GM12878 (cell line): Measurements from ENCODE around the gene MAP3K7CL. TPM values are rescaled to one million over a fixed set of nuclear protein-coding genes. Genes with fewer than 3 reads are reported as not detected.

Experiments used
- ATAC-seq: fragments of 200-7000 bp; cut with Tn5 transposase; 3 replicates; pipeline ENCODE4 v1.9.1; 2020; ENCODE audit warnings: mild to moderate bottlenecking, moderate library complexity
- BruUV-seq: library from RNA; stranded (reverse); fragments of 400-500 nt; replicated peaks from 2 replicates; lab custom pipeline; 2021; lab: Mats Ljungman, UMichigan
- CTCF ChIA-PET: fragments of 300-600 bp; sonication (Branson Sonifier 250); formaldehyde crosslinking; extraction: SDS; loops from one replicate; lab custom pipeline; 2021; ENCODE audit warnings: inconsistent platforms; lab: Yijun Ruan, JAX
- POLR2A ChIA-PET: fragments of 350-600 bp; formaldehyde crosslinking; extraction: SDS; loops from one replicate; lab custom pipeline; 2021; ENCODE audit warnings: inconsistent platforms; lab: Charles Lee
- RAD21 ChIA-PET: fragments of 300-600 bp; sonication (Branson Sonifier 250); formaldehyde crosslinking; loops from one replicate; lab custom pipeline; 2023; ENCODE audit warnings: antibody characterized with exemption; ENCODE audit not compliant: unreplicated experiment; lab: Charles Lee
- SMC1A ChIA-PET: fragments of 300-600 bp; sonication (Branson Sonifier 250); formaldehyde crosslinking; loops from one replicate; lab custom pipeline; 2023; ENCODE audit not compliant: unreplicated experiment, uncharacterized antibody; lab: Charles Lee
- DNase-seq: peaks from one replicate; pipeline ENCODE4 v3.0.0-alpha.2; 2011; ENCODE audit warnings: low read depth, low spot score
- FAIRE-seq: peaks from 3 replicates; lab custom pipeline; 2011; peaks lifted over from hg19 to GRCh38; lab: Jason Lieb, UNC
- H2AFZ ChIP-seq: 2 replicates; pipeline ENCODE4 v1.6.0; 2011; ENCODE audit warnings: low read depth, low read length, control low read depth; ENCODE audit not compliant: control insufficient read depth
- H3K27ac ChIP-seq: 2 replicates; pipeline ENCODE4 v1.5.1; 2011; ENCODE audit warnings: control low read depth; ENCODE audit not compliant: control insufficient read depth, insufficient read depth
- H3K27me3 ChIP-seq, 2 experiments: replicated peaks in 1 of 2; 2 replicates each; pipeline versions ENCODE4 v1.6.0 to v1.6.1; 2011; ENCODE audit warnings: low read length in 1 of 2; ENCODE audit not compliant: control insufficient read depth in 2 of 2, insufficient read depth in 2 of 2
- H3K36me3 ChIP-seq, 2 experiments: 2 replicates each; pipeline ENCODE4 v1.5.1; 2011; ENCODE audit warnings: low read length in 1 of 2; ENCODE audit not compliant: control insufficient read depth in 2 of 2, insufficient read depth in 2 of 2
- H3K4me1 ChIP-seq: 2 replicates; pipeline ENCODE4 v1.6.1; 2011; ENCODE audit warnings: mild to moderate bottlenecking, low read length, moderate library complexity, mixed read lengths; ENCODE audit not compliant: control insufficient read depth, insufficient read depth
- H3K4me2 ChIP-seq: 2 replicates; pipeline ENCODE4 v1.6.0; 2011; ENCODE audit warnings: control low read depth; ENCODE audit not compliant: control insufficient read depth, insufficient read depth
- H3K4me3 ChIP-seq: fragments of 200-600 bp; sonication (generic); 2 replicates; pipeline ENCODE4 v1.5.1; 2016
- H3K79me2 ChIP-seq: 2 replicates; pipeline ENCODE4 v1.6.0; 2011; ENCODE audit warnings: low read length; ENCODE audit not compliant: control insufficient read depth, insufficient read depth
- H3K9ac ChIP-seq: 2 replicates; pipeline ENCODE4 v1.8.0; 2011; ENCODE audit warnings: low read length, control low read depth, mixed read lengths; ENCODE audit not compliant: control insufficient read depth, insufficient read depth
- H3K9me3 ChIP-seq: replicated peaks from 3 replicates; pipeline ENCODE4 v1.5.1; 2011; ENCODE audit warnings: mild to moderate bottlenecking, low read length; ENCODE audit not compliant: control insufficient read depth, insufficient read depth
- H4K20me1 ChIP-seq: 2 replicates; pipeline ENCODE4 v1.6.0; 2011; ENCODE audit not compliant: control insufficient read depth, insufficient read depth
- CEBPB ChIP-seq, 2 experiments: fragments of 150-350 bp in 1 of 2; IDR thresholded peaks; 2 replicates each; pipeline ENCODE4 v1.6.1; 2012 to 2014; ENCODE audit warnings: low read depth in 2 of 2, low read length in 2 of 2, borderline replicate concordance in 1 of 2, inconsistent platforms in 1 of 2
- DPF2 ChIP-seq: fragments of 450-650 bp; IDR thresholded peaks from 2 replicates; pipeline ENCODE4 v1.6.1; 2017; ENCODE audit warnings: mild to moderate bottlenecking
- FOS ChIP-seq: IDR thresholded peaks from 3 replicates; pipeline ENCODE4 v1.6.1; 2011; ENCODE audit warnings: borderline replicate concordance; ENCODE audit not compliant: insufficient read length; ENCODE audit errors: extremely low read depth
- NKRF ChIP-seq: fragments of 450-650 bp; conservative IDR thresholded peaks from 2 replicates; pipeline ENCODE4 v1.6.1; 2017; ENCODE audit warnings: mild to moderate bottlenecking, moderate library complexity
- RAD51 ChIP-seq: fragments of 450-650 bp; IDR thresholded peaks from 2 replicates; pipeline ENCODE4 v1.6.1; 2016; ENCODE audit warnings: moderate library complexity, mild to moderate bottlenecking, inconsistent platforms
- RBBP5 ChIP-seq: fragments of 200-600 bp; sonication (generic); conservative IDR thresholded peaks from 2 replicates; pipeline ENCODE4 v1.6.1; 2016
- ZBED1 ChIP-seq: IDR thresholded peaks from 2 replicates; pipeline ENCODE4 v1.6.1; 2016; ENCODE audit warnings: borderline replicate concordance
- ZNF217 ChIP-seq: fragments of 450-650 bp; IDR thresholded peaks from 2 replicates; pipeline ENCODE4 v1.6.1; 2017; ENCODE audit warnings: antibody characterized with exemption, mild to moderate bottlenecking
- WGBS: methylation state at CpG from one replicate; pipeline ENCODE4 v1.1.6; 2016; ENCODE audit warnings: low lambda C conversion rate; ENCODE audit not compliant: insufficient replicate concordance, insufficient coverage; ENCODE audit errors: missing lambda C conversion rate; 5-methylcytosine and 5-hydroxymethylcytosine counted together
- in situ Hi-C: fragments of 300-500 bp; cut with MboI; formaldehyde crosslinking; loops from 9 replicates; pipeline ENCODE4 v1.14.3; 2018; ENCODE audit warnings: mixed read lengths
- intact Hi-C: fragments of 100-400 bp; cut with micrococcal nuclease; formaldehyde crosslinking; loops from one replicate; pipeline ENCODE4 v1.14.2; 2022; ENCODE audit not compliant: unreplicated experiment
- polyA plus RNA-seq, 11 experiments: library from polyadenylated mRNA; depleted of rRNA in 4 of 11; unstranded in 6 of 11; stranded (reverse) in 5 of 11; fragments of >200 nt; fragmentation: Nextera tagmentation in 4 of 11; fragmentation: Illumina TruSeq in 1 of 11; extraction: Ambion mirVana in 4 of 11; extraction: Trizol in 1 of 11; gene quantifications; 1 replicate in 1 of 11; 2 replicates in 10 of 11; pipeline versions ENCODE4 v1.2.1 to v1.2.3, GENCODE V29; 2011 to 2016; ENCODE audit warnings: inconsistent platforms in 2 of 11, missing spikeins in 2 of 11, low read depth in 1 of 11
- total RNA-seq, 4 experiments: library from RNA; depleted of rRNA in 3 of 4; stranded (reverse); fragments of >200 nt in 3 of 4; fragmentation: Illumina TruSeq in 1 of 4; extraction: Trizol in 1 of 4; gene quantifications; 2 replicates each; pipeline versions ENCODE4 v1.2.1 to v1.2.3, GENCODE V29; 2013 to 2021
- TF ChIP-seq, protein P1 (sequence below): IDR thresholded peaks from 2 replicates; pipeline ENCODE4 v1.6.1; 2012; ENCODE audit warnings: mild to moderate bottlenecking, low read depth, low read length
- TF ChIP-seq, protein P2 (sequence below): fragments of 450-650 bp; IDR thresholded peaks from 2 replicates; pipeline ENCODE4 v1.6.1; 2017; ENCODE audit warnings: mild to moderate bottlenecking, moderate library complexity

MAP3K7CL gene
- total and polyA plus RNA-seq, 10 of the 15 experiments (the other 5 are each of a cell fraction or from before 2014, with no cell fraction given) = 3.2 to 19.7 (median 6.6) TPM

- Histone ChIP-seq H3K36me3 (no peaks in the 10 kb centered on the region), H3K4me1 (peaks cover 10% of the 10 kb centered on the region), H3K27ac (no peak overlapping the region), H3K9ac (no peak overlapping the region), H3K9me3 (no peaks in the 10 kb centered on the region), H4K20me1 (no peaks in the 10 kb centered on the region), H3K79me2 (no peaks in the 10 kb centered on the region), H2AFZ (no peak overlapping the region), H3K4me2 (no peak overlapping the region), H3K27me3 (no peaks in the 10 kb centered on the region), H3K4me3 (no peak overlapping the region)
- no peak for DNase-seq
- SMC1A ChIA-PET = interaction anchor here (0.8 to 4.1 kb wide), 18 partner anchors 10 to 261 kb away, joined by 3 to 37 read pairs (median 5); partner anchors contain the start of gene MAP3K7CL
- intact Hi-C loops = no loop called here
- CTCF ChIA-PET = interaction anchor here (0.9 to 2.8 kb wide), 7 partner anchors 8 to 257 kb away, joined by 3 to 7 read pairs (median 4); no protein-coding TSS in a partner anchor
- BruUV-seq = no TSS peak
- no peak for FAIRE-seq
- 97% methylated on average over 5 of the region's 5 CpGs for WGBS
- RAD21 ChIA-PET = interaction anchor here (0.9 to 1.6 kb wide), 6 partner anchors 9 to 734 kb away, joined by 3 to 4 read pairs (median 4); no protein-coding TSS in a partner anchor
- no peak for ATAC-seq
- POLR2A ChIA-PET = interaction anchor here (0.7 to 1.4 kb wide), 2 partner anchors 10 to 179 kb away, joined by 3 read pairs; no protein-coding TSS in a partner anchor
- in situ Hi-C loops = no loop called here
- TF ChIP-seq DPF2 (no peak), FOS (no peak), CEBPB (IDR thresholded peaks at IDR 0.05; ENCODE audit: borderline replicate concordance in 1 of 2, low read depth in 2 of 2, low read length in 2 of 2) (no peak), ZNF217 (no peak), RAD51 (no peak), NKRF (no peak), ZBED1 (no peak), RBBP5 (no peak)
- TF ChIP-seq, protein P1, sequence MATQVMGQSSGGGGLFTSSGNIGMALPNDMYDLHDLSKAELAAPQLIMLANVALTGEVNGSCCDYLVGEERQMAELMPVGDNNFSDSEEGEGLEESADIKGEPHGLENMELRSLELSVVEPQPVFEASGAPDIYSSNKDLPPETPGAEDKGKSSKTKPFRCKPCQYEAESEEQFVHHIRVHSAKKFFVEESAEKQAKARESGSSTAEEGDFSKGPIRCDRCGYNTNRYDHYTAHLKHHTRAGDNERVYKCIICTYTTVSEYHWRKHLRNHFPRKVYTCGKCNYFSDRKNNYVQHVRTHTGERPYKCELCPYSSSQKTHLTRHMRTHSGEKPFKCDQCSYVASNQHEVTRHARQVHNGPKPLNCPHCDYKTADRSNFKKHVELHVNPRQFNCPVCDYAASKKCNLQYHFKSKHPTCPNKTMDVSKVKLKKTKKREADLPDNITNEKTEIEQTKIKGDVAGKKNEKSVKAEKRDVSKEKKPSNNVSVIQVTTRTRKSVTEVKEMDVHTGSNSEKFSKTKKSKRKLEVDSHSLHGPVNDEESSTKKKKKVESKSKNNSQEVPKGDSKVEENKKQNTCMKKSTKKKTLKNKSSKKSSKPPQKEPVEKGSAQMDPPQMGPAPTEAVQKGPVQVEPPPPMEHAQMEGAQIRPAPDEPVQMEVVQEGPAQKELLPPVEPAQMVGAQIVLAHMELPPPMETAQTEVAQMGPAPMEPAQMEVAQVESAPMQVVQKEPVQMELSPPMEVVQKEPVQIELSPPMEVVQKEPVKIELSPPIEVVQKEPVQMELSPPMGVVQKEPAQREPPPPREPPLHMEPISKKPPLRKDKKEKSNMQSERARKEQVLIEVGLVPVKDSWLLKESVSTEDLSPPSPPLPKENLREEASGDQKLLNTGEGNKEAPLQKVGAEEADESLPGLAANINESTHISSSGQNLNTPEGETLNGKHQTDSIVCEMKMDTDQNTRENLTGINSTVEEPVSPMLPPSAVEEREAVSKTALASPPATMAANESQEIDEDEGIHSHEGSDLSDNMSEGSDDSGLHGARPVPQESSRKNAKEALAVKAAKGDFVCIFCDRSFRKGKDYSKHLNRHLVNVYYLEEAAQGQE = no peak
- TF ChIP-seq, protein P2, sequence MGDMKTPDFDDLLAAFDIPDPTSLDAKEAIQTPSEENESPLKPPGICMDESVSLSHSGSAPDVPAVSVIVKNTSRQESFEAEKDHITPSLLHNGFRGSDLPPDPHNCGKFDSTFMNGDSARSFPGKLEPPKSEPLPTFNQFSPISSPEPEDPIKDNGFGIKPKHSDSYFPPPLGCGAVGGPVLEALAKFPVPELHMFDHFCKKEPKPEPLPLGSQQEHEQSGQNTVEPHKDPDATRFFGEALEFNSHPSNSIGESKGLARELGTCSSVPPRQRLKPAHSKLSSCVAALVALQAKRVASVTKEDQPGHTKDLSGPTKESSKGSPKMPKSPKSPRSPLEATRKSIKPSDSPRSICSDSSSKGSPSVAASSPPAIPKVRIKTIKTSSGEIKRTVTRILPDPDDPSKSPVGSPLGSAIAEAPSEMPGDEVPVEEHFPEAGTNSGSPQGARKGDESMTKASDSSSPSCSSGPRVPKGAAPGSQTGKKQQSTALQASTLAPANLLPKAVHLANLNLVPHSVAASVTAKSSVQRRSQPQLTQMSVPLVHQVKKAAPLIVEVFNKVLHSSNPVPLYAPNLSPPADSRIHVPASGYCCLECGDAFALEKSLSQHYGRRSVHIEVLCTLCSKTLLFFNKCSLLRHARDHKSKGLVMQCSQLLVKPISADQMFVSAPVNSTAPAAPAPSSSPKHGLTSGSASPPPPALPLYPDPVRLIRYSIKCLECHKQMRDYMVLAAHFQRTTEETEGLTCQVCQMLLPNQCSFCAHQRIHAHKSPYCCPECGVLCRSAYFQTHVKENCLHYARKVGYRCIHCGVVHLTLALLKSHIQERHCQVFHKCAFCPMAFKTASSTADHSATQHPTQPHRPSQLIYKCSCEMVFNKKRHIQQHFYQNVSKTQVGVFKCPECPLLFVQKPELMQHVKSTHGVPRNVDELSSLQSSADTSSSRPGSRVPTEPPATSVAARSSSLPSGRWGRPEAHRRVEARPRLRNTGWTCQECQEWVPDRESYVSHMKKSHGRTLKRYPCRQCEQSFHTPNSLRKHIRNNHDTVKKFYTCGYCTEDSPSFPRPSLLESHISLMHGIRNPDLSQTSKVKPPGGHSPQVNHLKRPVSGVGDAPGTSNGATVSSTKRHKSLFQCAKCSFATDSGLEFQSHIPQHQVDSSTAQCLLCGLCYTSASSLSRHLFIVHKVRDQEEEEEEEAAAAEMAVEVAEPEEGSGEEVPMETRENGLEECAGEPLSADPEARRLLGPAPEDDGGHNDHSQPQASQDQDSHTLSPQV = no peak
These were observed 15.5 kb upstream of the MAP3K7CL start for GRCh38 chr21:29114765-29115500.
